WTC11 (cell line): ENCODE results near the gene LOXL4.

Experiments
- ATF2 ChIP-seq: sonication (generic); formaldehyde crosslinking; IDR thresholded peaks from 2 replicates; pipeline ENCODE4 v1.8.1; 2022; ENCODE audit warnings: low read depth, missing genetic modification reagents, borderline replicate concordance
- ATF3 ChIP-seq: sonication (generic); formaldehyde crosslinking; conservative IDR thresholded peaks from 2 replicates; pipeline ENCODE4 v1.8.1; 2022; ENCODE audit warnings: mild to moderate bottlenecking, missing genetic modification reagents
- CTCF ChIP-seq: fragments of 200-600 bp; IDR thresholded peaks from 2 replicates; pipeline ENCODE4 v1.8.0; 2022; ENCODE audit warnings: antibody characterized with exemption
- ETV6 ChIP-seq: sonication (generic); formaldehyde crosslinking; IDR thresholded peaks from 2 replicates; pipeline ENCODE4 v1.8.1; 2022; ENCODE audit warnings: mild to moderate bottlenecking, missing genetic modification reagents
- JAZF1 ChIP-seq: fragments of 250-450 bp; sonication (Bioruptor Pico); IDR thresholded peaks from 2 replicates; pipeline ENCODE4 v1.9.0; 2021; ENCODE audit warnings: moderate library complexity, mild to moderate bottlenecking, inconsistent platforms
- KAT7 ChIP-seq: sonication (generic); formaldehyde crosslinking; IDR thresholded peaks from 2 replicates; pipeline ENCODE4 v1.8.1; 2023; ENCODE audit warnings: missing genetic modification reagents, mild to moderate bottlenecking, borderline replicate concordance
- MAX ChIP-seq: sonication (generic); formaldehyde crosslinking; IDR thresholded peaks from 2 replicates; pipeline ENCODE4 v1.8.0; 2022; ENCODE audit warnings: mild to moderate bottlenecking, missing genetic modification reagents
- NR3C1 ChIP-seq: sonication (generic); formaldehyde crosslinking; conservative IDR thresholded peaks from 2 replicates; pipeline ENCODE4 v1.8.1; 2023; ENCODE audit warnings: low read depth, mild to moderate bottlenecking, missing genetic modification reagents
- RELA ChIP-seq: sonication (generic); formaldehyde crosslinking; IDR thresholded peaks from 2 replicates; pipeline ENCODE4 v1.8.1; 2022; ENCODE audit warnings: missing genetic modification reagents, mild to moderate bottlenecking, borderline replicate concordance
- USF2 ChIP-seq: sonication (generic); formaldehyde crosslinking; IDR thresholded peaks from 2 replicates; pipeline ENCODE4 v1.8.1; 2023; ENCODE audit warnings: mild to moderate bottlenecking, missing genetic modification reagents, moderate library complexity
- ZBTB21 ChIP-seq: sonication (generic); formaldehyde crosslinking; IDR thresholded peaks from 2 replicates; pipeline ENCODE4 v1.8.1; 2023; ENCODE audit warnings: mild to moderate bottlenecking, missing genetic modification reagents, borderline replicate concordance
- ZNF121 ChIP-seq: sonication (generic); formaldehyde crosslinking; IDR thresholded peaks from 2 replicates; pipeline ENCODE4 v1.8.0; 2023; ENCODE audit warnings: missing genetic modification reagents
- ZNF512 ChIP-seq: sonication (generic); formaldehyde crosslinking; IDR thresholded peaks from 2 replicates; pipeline ENCODE4 v1.8.1; 2022; ENCODE audit warnings: missing genetic modification reagents, borderline replicate concordance

- TF ChIP-seq NR3C1 (no peak), CTCF (no peak), ZNF512 (CRISPR knock-in tag) (no peak), ATF2 (CRISPR knock-in tag) (no peak), ZNF121 (CRISPR knock-in tag) (0 out of 2 replicates have a peak, but pooled peaks have one; percentile 60), JAZF1 (CRISPR knock-in tag) (no peak), USF2 (CRISPR knock-in tag) (no peak), RELA (CRISPR knock-in tag) (no peak), ZBTB21 (CRISPR knock-in tag) (no peak), MAX (CRISPR knock-in tag) (no peak), ATF3 (no peak), KAT7 (CRISPR knock-in tag) (no peak), ETV6 (CRISPR knock-in tag) (no peak)
Observed at GRCh38 chr10:98201760-98202159, 66.2 kb downstream of the LOXL4 start.
